HEK293 (cell line): ENCODE results near the gene WASF2.

ENCODE experiments used
- CTCF ChIA-PET: fragments of 350-600 bp; formaldehyde crosslinking; extraction: SDS; loops from one replicate; lab custom pipeline; 2021; ENCODE audit warnings: antibody characterized with exemption; lab: Yijun Ruan, JAX
- POLR2A ChIA-PET: fragments of 300-600 bp; formaldehyde crosslinking; extraction: SDS; loops from one replicate; lab custom pipeline; 2020; ENCODE audit warnings: antibody characterized with exemption, inconsistent platforms; lab: Yijun Ruan, JAX
- H3K27ac ChIP-seq: fragments of 200-500 bp; sonication (Bioruptor generic); 2 replicates; pipeline ENCODE4 v1.5.1; 2014; ENCODE audit warnings: low read depth, low read length, control low read depth, inconsistent platforms; ENCODE audit errors: extremely low read depth
- H3K36me3 ChIP-seq, 2 experiments: fragments of 200-500 bp in 1 of 2; sonication (Bioruptor generic) in 1 of 2; 1 replicate in 1 of 2; 2 replicates in 1 of 2; pipeline ENCODE4 v1.5.1; 2014 to 2017; ENCODE audit warnings: inconsistent platforms in 2 of 2, low read length in 2 of 2; ENCODE audit not compliant: control insufficient read depth in 2 of 2, insufficient read depth in 1 of 2
- H3K4me1 ChIP-seq: fragments of 200-500 bp; sonication (Bioruptor generic); 2 replicates; pipeline ENCODE4 v1.5.1; 2014; ENCODE audit warnings: mild to moderate bottlenecking, low read length, inconsistent platforms; ENCODE audit not compliant: control insufficient read depth, insufficient read depth
- H3K4me3 ChIP-seq: 2 replicates; pipeline ENCODE4 v1.5.1; 2011; ENCODE audit warnings: low read depth, mild to moderate bottlenecking, control low read depth, low read length, moderate library complexity
- H3K9me3 ChIP-seq: fragments of 200-500 bp; sonication (Bioruptor generic); 2 replicates; pipeline ENCODE4 v1.5.1; 2014; ENCODE audit warnings: low read depth, low read length, inconsistent platforms; ENCODE audit not compliant: control insufficient read depth, insufficient read depth
- BCL11A ChIP-seq: fragments of 450-650 bp; formaldehyde crosslinking; IDR thresholded peaks from 2 replicates; pipeline ENCODE4 v1.5.1; 2016; ENCODE audit warnings: low read depth, missing biosample characterization, missing genetic modification characterization
- GFI1B ChIP-seq: fragments of 450-650 bp; formaldehyde crosslinking; IDR thresholded peaks from 2 replicates; pipeline ENCODE4 v1.5.1; 2016; ENCODE audit warnings: missing biosample characterization, missing genetic modification characterization
- GLI2 ChIP-seq: fragments of 450-650 bp; formaldehyde crosslinking; IDR thresholded peaks from 2 replicates; pipeline ENCODE4; 2017; ENCODE audit warnings: missing biosample characterization, missing genetic modification characterization, low read depth, borderline replicate concordance
- MEIS1 ChIP-seq: sonication (generic); formaldehyde crosslinking; IDR thresholded peaks from 2 replicates; pipeline ENCODE4 v1.8.1; 2022; ENCODE audit warnings: missing genetic modification reagents, mild to moderate bottlenecking, borderline replicate concordance
- PBX3 ChIP-seq: sonication (generic); formaldehyde crosslinking; IDR thresholded peaks from 2 replicates; pipeline ENCODE4 v1.8.1; 2022; ENCODE audit warnings: mild to moderate bottlenecking, moderate library complexity, missing genetic modification reagents
- PRDM10 ChIP-seq: fragments of 450-650 bp; formaldehyde crosslinking; IDR thresholded peaks from 2 replicates; pipeline ENCODE4 v1.5.1; 2016; ENCODE audit warnings: missing biosample characterization, missing genetic modification characterization
- REPIN1 ChIP-seq: fragments of 450-650 bp; formaldehyde crosslinking; IDR thresholded peaks from 2 replicates; pipeline ENCODE4 v1.5.1; 2017; ENCODE audit warnings: missing biosample characterization, missing genetic modification characterization, low read depth
- TCF7L2 ChIP-seq: IDR thresholded peaks from 2 replicates; pipeline ENCODE4 v1.6.1; 2011; ENCODE audit warnings: low read depth, mild to moderate bottlenecking, inconsistent platforms, low read length, moderate library complexity, borderline replicate concordance
- YY1 ChIP-seq: fragments of 450-650 bp; formaldehyde crosslinking; IDR thresholded peaks from 2 replicates; pipeline ENCODE4 v1.5.1; 2018; ENCODE audit warnings: missing biosample characterization, missing genetic modification characterization
- ZBTB17 ChIP-seq: fragments of 450-650 bp; formaldehyde crosslinking; IDR thresholded peaks from 2 replicates; pipeline ENCODE4 v1.5.1; 2016; ENCODE audit warnings: missing biosample characterization, missing genetic modification characterization
- ZFHX2 ChIP-seq: fragments of 450-650 bp; formaldehyde crosslinking; conservative IDR thresholded peaks from 2 replicates; pipeline ENCODE4 v1.5.1; 2016; ENCODE audit warnings: missing biosample characterization, missing genetic modification characterization
- ZFP37 ChIP-seq: fragments of 450-650 bp; formaldehyde crosslinking; IDR thresholded peaks from 2 replicates; pipeline ENCODE4 v1.5.1; 2016; ENCODE audit warnings: missing biosample characterization, missing genetic modification characterization
- ZNF302 ChIP-seq: fragments of 450-650 bp; formaldehyde crosslinking; IDR thresholded peaks from 2 replicates; pipeline ENCODE4 v1.5.1; 2016; ENCODE audit warnings: missing biosample characterization, missing genetic modification characterization, low read depth
- ZNF426 ChIP-seq: fragments of 450-650 bp; formaldehyde crosslinking; IDR thresholded peaks from 2 replicates; pipeline ENCODE4 v1.5.1; 2017; ENCODE audit warnings: missing biosample characterization, missing genetic modification characterization, mild to moderate bottlenecking, inconsistent platforms, moderate library complexity
- ZNF654 ChIP-seq: fragments of 450-650 bp; formaldehyde crosslinking; IDR thresholded peaks from 2 replicates; pipeline ENCODE4 v1.5.1; 2016; ENCODE audit warnings: low read depth, missing biosample characterization, missing genetic modification characterization
- ZNF664 ChIP-seq: fragments of 450-650 bp; formaldehyde crosslinking; IDR thresholded peaks from 2 replicates; pipeline ENCODE4 v1.5.1; 2016; ENCODE audit warnings: missing biosample characterization, missing genetic modification characterization
- TF ChIP-seq, protein P1 (sequence below): fragments of 450-650 bp; formaldehyde crosslinking; IDR thresholded peaks from 2 replicates; pipeline ENCODE4 v1.5.1; 2016; ENCODE audit warnings: missing biosample characterization, missing genetic modification characterization
- TF ChIP-seq, protein P2 (sequence below): fragments of 450-650 bp; formaldehyde crosslinking; IDR thresholded peaks from 2 replicates; pipeline ENCODE4 v1.5.1; 2016; ENCODE audit warnings: missing biosample characterization, missing genetic modification characterization, borderline replicate concordance

WASF2 gene

DNA sequence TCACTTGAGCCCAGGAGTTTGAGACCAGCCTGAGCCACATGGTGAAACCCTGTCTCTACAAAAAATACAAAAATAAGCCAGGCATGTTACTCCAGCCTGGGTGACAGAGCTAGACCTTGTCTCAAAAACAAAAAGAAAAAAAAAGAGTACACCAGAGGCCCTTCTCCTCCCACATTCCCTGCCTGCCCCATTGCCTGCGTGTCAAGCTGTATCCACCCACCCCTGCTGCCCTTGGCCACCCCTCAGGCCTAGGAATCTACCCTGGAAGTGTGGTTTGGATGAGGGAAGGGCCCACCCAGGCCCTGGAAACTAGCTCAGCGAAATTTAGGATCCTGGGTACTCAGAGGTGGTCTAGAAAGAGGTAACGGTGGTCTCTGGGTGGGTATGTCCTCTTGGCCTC, 25.7 kb upstream of the WASF2 start:
- Histone ChIP-seq H3K4me3 (no peak overlapping the region), H3K36me3 (no peaks in the 10 kb centered on the region), H3K4me1 (no peaks in the 10 kb centered on the region), H3K9me3 (no peaks in the 10 kb centered on the region), H3K27ac (no peak overlapping the region)
- TF ChIP-seq, protein P1, sequence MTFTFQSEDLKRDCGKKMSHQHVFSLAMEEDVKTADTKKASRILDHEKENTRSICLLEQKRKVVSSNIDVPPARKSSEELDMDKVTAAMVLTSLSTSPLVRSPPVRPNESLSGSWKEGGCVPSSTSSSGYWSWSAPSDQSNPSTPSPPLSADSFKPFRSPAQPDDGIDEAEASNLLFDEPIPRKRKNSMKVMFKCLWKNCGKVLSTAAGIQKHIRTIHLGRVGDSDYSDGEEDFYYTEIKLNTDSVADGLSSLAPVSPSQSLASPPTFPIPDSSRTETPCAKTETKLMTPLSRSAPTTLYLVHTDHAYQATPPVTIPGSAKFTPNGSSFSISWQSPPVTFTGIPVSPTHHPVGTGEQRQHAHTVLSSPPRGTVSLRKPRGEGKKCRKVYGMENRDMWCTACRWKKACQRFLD (tag by site-specific recombination), result no peak
- TF ChIP-seq ZFHX2, result peak; percentile 66
- ChIA-PET CTCF (interaction anchor here (0.6 to 1.6 kb wide), 5 partner anchors 41 to 215 kb away, joined by 3 to 5 read pairs (median 4); no protein-coding TSS in a partner anchor), POLR2A (no interaction called here)

- TF ChIP-seq ZNF302 (tag by site-specific recombination), result no peak
- TF ChIP-seq GLI2 (tag by site-specific recombination), result no peak
- TF ChIP-seq, protein P2, sequence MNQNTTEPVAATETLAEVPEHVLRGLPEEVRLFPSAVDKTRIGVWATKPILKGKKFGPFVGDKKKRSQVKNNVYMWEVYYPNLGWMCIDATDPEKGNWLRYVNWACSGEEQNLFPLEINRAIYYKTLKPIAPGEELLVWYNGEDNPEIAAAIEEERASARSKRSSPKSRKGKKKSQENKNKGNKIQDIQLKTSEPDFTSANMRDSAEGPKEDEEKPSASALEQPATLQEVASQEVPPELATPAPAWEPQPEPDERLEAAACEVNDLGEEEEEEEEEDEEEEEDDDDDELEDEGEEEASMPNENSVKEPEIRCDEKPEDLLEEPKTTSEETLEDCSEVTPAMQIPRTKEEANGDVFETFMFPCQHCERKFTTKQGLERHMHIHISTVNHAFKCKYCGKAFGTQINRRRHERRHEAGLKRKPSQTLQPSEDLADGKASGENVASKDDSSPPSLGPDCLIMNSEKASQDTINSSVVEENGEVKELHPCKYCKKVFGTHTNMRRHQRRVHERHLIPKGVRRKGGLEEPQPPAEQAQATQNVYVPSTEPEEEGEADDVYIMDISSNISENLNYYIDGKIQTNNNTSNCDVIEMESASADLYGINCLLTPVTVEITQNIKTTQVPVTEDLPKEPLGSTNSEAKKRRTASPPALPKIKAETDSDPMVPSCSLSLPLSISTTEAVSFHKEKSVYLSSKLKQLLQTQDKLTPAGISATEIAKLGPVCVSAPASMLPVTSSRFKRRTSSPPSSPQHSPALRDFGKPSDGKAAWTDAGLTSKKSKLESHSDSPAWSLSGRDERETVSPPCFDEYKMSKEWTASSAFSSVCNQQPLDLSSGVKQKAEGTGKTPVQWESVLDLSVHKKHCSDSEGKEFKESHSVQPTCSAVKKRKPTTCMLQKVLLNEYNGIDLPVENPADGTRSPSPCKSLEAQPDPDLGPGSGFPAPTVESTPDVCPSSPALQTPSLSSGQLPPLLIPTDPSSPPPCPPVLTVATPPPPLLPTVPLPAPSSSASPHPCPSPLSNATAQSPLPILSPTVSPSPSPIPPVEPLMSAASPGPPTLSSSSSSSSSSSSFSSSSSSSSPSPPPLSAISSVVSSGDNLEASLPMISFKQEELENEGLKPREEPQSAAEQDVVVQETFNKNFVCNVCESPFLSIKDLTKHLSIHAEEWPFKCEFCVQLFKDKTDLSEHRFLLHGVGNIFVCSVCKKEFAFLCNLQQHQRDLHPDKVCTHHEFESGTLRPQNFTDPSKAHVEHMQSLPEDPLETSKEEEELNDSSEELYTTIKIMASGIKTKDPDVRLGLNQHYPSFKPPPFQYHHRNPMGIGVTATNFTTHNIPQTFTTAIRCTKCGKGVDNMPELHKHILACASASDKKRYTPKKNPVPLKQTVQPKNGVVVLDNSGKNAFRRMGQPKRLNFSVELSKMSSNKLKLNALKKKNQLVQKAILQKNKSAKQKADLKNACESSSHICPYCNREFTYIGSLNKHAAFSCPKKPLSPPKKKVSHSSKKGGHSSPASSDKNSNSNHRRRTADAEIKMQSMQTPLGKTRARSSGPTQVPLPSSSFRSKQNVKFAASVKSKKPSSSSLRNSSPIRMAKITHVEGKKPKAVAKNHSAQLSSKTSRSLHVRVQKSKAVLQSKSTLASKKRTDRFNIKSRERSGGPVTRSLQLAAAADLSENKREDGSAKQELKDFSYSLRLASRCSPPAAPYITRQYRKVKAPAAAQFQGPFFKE (tag by site-specific recombination), result no peak
- TF ChIP-seq PBX3, result no peak
- TF ChIP-seq ZNF426 (tag by site-specific recombination), result no peak
- TF ChIP-seq ZFHX2, result no peak
- no peak for TF ChIP-seq ZFP37 (tag by site-specific recombination)
- no peak for TF ChIP-seq BCL11A
- TF ChIP-seq MEIS1, result no peak
- TF ChIP-seq ZNF654 (tag by site-specific recombination), result no peak
- no peak for TF ChIP-seq PRDM10 (tag by site-specific recombination)
- TF ChIP-seq GFI1B, result no peak
- no peak for TF ChIP-seq TCF7L2
- TF ChIP-seq YY1 (tag by site-specific recombination), result no peak
- TF ChIP-seq ZNF664, result no peak
- no peak for TF ChIP-seq ZBTB17 (tag by site-specific recombination)
- TF ChIP-seq REPIN1, result no peak
- H3K27ac ChIP-seq, result no peak overlapping the region
- no peaks in the 10 kb centered on the region for H3K4me1 ChIP-seq
- ChIA-PET CTCF (interaction anchor here (0.5 kb wide), 1 partner anchor 17 kb away, joined by 3 read pairs; no protein-coding TSS in a partner anchor), POLR2A (no interaction called here)
- H3K9me3 ChIP-seq, result no peaks in the 10 kb centered on the region
- H3K36me3 ChIP-seq, result no peaks in the 10 kb centered on the region
- H3K4me3 ChIP-seq, result no peak overlapping the region
These were observed 24.0 kb upstream of the WASF2 start for GRCh38 chr1:27513958-27514357.
